Small intestine (tissue), 7 donors: ENCODE data around the gene NCAPD2. TPM values are rescaled to one million over a fixed set of nuclear protein-coding genes. Genes with fewer than 3 reads are reported as not detected.
"Not testable (repeated sequence)": the region's sequence is repeated elsewhere in the genome, so short reads cannot be mapped to it uniquely, and the experiment has no call there.

Experiments
- DNase-seq, 2 donors: peaks; one replicate each; pipeline versions ENCODE4 v3.0.0 to v3.0.0-alpha.2; 2013
- FAIRE-seq: peaks from 2 replicates; lab custom pipeline; 2012; peaks lifted over from hg19 to GRCh38; lab: Jason Lieb, UNC
- H3K27ac ChIP-seq, 3 donors: one replicate each; pipeline ENCODE4 v1.5.1; 2013; ENCODE audit warnings: low read length in 2 of 3, mild to moderate bottlenecking in 2 of 3, control low read depth in 1 of 3, inconsistent platforms in 1 of 3, low read depth in 1 of 3, moderate library complexity in 1 of 3
- H3K27me3 ChIP-seq, 3 donors: one replicate each; pipeline ENCODE4 v1.6.1; 2013; ENCODE audit warnings: low read length in 3 of 3, inconsistent platforms in 1 of 3; ENCODE audit not compliant: control insufficient read depth in 3 of 3, insufficient read depth in 3 of 3
- H3K36me3 ChIP-seq, 3 donors: one replicate each; pipeline ENCODE4 v1.6.1; 2013; ENCODE audit warnings: low read length in 3 of 3, inconsistent platforms in 1 of 3, low read depth in 1 of 3, mild to moderate bottlenecking in 1 of 3, moderate library complexity in 1 of 3; ENCODE audit not compliant: control insufficient read depth in 3 of 3, insufficient read depth in 2 of 3
- H3K4me1 ChIP-seq, 3 donors: one replicate each; pipeline ENCODE4 v1.6.1; 2013; ENCODE audit warnings: low read length in 2 of 3, inconsistent platforms in 1 of 3, low read depth in 1 of 3, mild to moderate bottlenecking in 1 of 3, moderate library complexity in 1 of 3; ENCODE audit not compliant: control insufficient read depth in 3 of 3, insufficient read depth in 2 of 3
- H3K4me3 ChIP-seq, 3 donors: one replicate each; pipeline ENCODE4 v1.5.1; 2013; ENCODE audit warnings: low read length in 3 of 3, control low read depth in 1 of 3, inconsistent platforms in 1 of 3, low read depth in 1 of 3, mild to moderate bottlenecking in 1 of 3, moderate library complexity in 1 of 3
- H3K9me3 ChIP-seq, 2 donors: one replicate each; pipeline ENCODE4 v1.6.1; 2013; ENCODE audit warnings: low read depth in 1 of 2, low read length in 1 of 2; ENCODE audit not compliant: control insufficient read depth in 2 of 2, insufficient read depth in 1 of 2
- WGBS, 3 donors: extraction: QIAGEN DNeasy Blood & Tissue Kit; methylation state at CpG; one replicate each; pipeline ENCODE4 v1.1.7; 2013; 5-methylcytosine and 5-hydroxymethylcytosine counted together
- polyA plus RNA-seq, 4 donors: library from polyadenylated mRNA; stranded (reverse) in 3 of 4; unstranded in 1 of 4; fragments of 200-250 nt in 3 of 4; fragments of 120-200 nt in 1 of 4; gene quantifications; one replicate each; pipeline versions ENCODE4 v1.2.1 to v1.2.3, GENCODE V29; 2013
- donor health status: healthy with polysubstance abuse.
- donor health status: control.
- donor health status: control.
- donor health status: Bipolar disorder and iron deficiency.
- donor health status: healthy.

Gene NCAPD2
- polyA plus RNA-seq, 4 donors = 6.5 to 39.1 (median 22.1) TPM

DNA sequence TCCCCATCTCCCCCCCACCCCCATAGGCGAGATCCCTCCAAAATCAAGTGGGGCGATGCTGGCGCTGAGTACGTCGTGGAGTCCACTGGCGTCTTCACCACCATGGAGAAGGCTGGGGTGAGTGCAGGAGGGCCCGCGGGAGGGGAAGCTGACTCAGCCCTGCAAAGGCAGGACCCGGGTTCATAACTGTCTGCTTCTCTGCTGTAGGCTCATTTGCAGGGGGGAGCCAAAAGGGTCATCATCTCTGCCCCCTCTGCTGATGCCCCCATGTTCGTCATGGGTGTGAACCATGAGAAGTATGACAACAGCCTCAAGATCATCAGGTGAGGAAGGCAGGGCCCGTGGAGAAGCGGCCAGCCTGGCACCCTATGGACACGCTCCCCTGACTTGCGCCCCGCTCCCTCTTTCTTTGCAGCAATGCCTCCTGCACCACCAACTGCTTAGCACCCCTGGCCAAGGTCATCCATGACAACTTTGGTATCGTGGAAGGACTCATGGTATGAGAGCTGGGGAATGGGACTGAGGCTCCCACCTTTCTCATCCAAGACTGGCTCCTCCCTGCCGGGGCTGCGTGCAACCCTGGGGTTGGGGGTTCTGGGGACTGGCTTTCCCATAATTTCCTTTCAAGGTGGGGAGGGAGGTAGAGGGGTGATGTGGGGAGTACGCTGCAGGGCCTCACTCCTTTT is 43.1 kb downstream of the NCAPD2 start:
- Histone ChIP-seq H3K9me3 (no peaks in the 10 kb centered on the region), H3K36me3 (peaks cover 12 to 63% (median 20%) of the 10 kb centered on the region in 3 donors), H3K27me3 (no peaks in the 10 kb centered on the region), H3K27ac (peak overlapping the region; percentile 20 to 99 (median 33)), H3K4me1 (peaks cover 6 to 57% (median 9%) of the 10 kb centered on the region in 3 donors), H3K4me3 (no peak overlapping the region)
- 44 to 68% (median 62%) methylated on average over 16 to 19 of the region's 19 CpGs for WGBS, 3 donors
- no peak for DNase-seq
- no peak for FAIRE-seq

DNA sequence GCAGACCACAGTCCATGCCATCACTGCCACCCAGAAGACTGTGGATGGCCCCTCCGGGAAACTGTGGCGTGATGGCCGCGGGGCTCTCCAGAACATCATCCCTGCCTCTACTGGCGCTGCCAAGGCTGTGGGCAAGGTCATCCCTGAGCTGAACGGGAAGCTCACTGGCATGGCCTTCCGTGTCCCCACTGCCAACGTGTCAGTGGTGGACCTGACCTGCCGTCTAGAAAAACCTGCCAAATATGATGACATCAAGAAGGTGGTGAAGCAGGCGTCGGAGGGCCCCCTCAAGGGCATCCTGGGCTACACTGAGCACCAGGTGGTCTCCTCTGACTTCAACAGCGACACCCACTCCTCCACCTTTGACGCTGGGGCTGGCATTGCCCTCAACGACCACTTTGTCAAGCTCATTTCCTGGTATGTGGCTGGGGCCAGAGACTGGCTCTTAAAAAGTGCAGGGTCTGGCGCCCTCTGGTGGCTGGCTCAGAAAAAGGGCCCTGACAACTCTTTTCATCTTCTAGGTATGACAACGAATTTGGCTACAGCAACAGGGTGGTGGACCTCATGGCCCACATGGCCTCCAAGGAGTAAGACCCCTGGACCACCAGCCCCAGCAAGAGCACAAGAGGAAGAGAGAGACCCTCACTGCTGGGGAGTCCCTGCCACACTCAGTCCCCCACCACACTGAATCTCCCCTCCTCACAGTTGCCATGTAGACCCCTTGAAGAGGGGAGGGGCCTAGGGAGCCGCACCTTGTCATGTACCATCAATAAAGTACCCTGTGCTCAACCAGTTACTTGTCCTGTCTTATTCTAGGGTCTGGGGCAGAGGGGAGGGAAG is 43.9 kb downstream of the NCAPD2 start:
- H3K9me3 ChIP-seq, H3K27me3 ChIP-seq, H3K4me3 ChIP-seq, FAIRE-seq: not testable (repeated sequence)
- Histone ChIP-seq H3K4me1 (peaks cover 3 to 56% (median 9%) of the 10 kb centered on the region in 3 donors), H3K36me3 (peaks cover 12 to 59% (median 20%) of the 10 kb centered on the region in 3 donors), H3K27ac (peak overlapping the region; percentile 20 to 99 (median 54))
- WGBS, 3 donors = 25 to 32% (median 29%) methylated on average over 17 of the region's 17 CpGs
- DNase-seq = peak; percentile 82 to 84

DNA sequence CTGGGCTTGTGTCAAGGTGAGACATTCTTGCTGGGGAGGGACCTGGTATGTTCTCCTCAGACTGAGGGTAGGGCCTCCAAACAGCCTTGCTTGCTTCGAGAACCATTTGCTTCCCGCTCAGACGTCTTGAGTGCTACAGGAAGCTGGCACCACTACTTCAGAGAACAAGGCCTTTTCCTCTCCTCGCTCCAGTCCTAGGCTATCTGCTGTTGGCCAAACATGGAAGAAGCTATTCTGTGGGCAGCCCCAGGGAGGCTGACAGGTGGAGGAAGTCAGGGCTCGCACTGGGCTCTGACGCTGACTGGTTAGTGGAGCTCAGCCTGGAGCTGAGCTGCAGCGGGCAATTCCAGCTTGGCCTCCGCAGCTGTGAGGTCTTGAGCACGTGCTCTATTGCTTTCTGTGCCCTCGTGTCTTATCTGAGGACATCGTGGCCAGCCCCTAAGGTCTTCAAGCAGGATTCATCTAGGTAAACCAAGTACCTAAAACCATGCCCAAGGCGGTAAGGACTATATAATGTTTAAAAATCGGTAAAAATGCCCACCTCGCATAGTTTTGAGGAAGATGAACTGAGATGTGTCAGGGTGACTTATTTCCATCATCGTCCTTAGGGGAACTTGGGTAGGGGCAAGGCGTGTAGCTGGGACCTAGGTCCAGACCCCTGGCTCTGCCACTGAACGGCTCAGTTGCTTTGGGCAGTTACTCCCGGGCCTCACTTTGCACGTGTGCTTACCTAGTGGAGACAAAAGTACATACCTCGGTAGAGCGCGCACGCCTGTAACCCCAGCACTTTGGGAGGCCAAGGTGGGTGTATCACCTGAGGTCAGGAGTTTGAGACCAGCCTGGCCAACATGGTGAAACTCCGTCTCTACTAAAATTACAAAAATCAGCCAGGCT is 44.8 kb downstream of the NCAPD2 start:
- Histone ChIP-seq H3K27me3 (no peaks in the 10 kb centered on the region), H3K4me1 (peaks cover 3 to 55% (median 9%) of the 10 kb centered on the region in 3 donors), H3K36me3 (peaks cover 12 to 63% (median 20%) of the 10 kb centered on the region in 3 donors), H3K9me3 (no peaks in the 10 kb centered on the region), H3K27ac (peak overlapping the region in 1 of 3 donors; percentile 58), H3K4me3 (no peak overlapping the region)
- no peak for FAIRE-seq
- DNase-seq = no peak
- WGBS, 3 donors = 62 to 66% (median 64%) methylated on average over 24 of the region's 24 CpGs

DNA sequence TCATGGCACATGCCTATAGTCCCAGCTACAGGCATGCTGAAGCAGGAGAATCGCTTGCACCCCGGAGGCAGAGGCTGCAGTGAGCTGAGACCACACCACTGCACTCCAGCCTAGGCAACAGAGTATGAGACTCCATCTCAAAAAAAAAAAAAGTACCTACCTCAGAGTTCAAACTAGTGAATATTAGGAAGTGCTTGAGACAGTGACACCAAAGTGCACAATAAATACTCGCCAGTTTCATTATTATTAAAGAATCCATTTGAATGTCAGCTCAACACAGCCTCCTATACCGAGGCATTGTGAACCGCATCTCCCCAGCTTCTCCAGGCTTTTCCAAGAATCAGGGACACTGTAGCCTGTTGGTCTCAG is 45.4 kb downstream of the NCAPD2 start:
- peak overlapping the region in 2 of 3 donors; percentile 79 to 93 for H3K27ac ChIP-seq
- peaks cover 3 to 50% (median 9%) of the 10 kb centered on the region in 3 donors for H3K4me1 ChIP-seq
- FAIRE-seq = no peak

DNA sequence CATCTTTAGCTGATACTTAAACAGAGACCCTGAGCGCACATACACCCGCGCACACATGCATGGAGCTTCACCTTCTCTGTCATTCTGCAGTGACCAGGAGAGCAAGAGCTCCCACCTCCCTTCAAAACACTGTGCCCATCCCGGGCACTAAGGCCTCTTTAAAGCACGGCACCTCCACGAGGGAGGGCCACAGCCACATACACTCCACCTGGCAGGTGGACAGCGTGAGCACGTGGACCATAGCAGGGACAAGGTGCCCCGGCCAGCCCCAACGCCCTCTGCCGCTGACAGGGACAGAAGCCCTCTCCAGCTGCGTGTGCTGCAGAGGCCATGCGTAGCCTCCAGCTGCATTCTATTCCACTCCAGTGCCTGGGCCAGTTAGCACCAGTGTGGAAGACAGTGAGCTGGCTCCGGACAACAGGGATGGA is 45.8 kb downstream of the NCAPD2 start:
- Histone ChIP-seq H3K36me3 (peaks cover 12 to 68% (median 20%) of the 10 kb centered on the region in 3 donors), H3K4me3 (no peak overlapping the region)

More for the DNA sequence above, 45.4 kb downstream of the NCAPD2 start:
- DNase-seq = no peak
- peaks cover 12 to 65% (median 20%) of the 10 kb centered on the region in 3 donors for H3K36me3 ChIP-seq
- 76 to 77% (median 76%) methylated on average over 5 of the region's 5 CpGs for WGBS, 3 donors
- H3K4me3 ChIP-seq = no peak overlapping the region
- no peaks in the 10 kb centered on the region for H3K9me3 ChIP-seq
- H3K27me3 ChIP-seq = no peaks in the 10 kb centered on the region

DNA sequence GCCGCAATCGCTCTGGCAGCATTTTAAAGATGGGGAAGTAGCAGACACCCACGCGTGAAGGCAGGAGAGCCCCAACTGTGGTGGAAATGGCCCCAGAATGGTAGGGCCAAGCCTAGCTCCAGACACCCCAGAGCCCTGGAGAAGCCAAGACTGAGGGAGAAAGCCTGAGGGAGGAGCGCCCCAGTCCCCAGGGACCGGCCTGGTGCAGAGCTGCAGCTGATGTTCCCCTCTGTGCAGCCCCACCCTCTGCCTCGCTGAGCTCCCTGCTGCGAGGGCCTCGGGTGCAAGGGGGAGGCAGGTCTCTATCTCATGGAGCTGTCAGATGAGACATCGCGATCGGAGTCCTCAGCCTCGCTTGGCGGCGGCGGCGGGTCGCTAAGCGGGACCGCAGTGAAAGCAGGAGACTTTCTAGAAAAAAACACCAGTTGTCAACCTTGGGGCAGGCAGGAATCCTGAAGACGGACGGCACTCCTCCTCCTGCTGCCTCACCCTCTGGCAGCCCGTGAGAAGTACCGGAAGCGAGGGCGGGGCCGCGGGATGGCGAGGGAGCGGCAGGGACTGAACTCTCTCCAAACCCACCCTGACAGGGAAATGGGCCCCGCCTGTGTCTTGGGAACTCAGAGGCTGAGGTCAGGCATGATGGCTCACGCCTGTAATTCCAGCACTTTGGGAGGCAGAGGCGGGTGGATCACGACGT is 46.4 kb downstream of the NCAPD2 start:
- Histone ChIP-seq H3K27me3 (no peaks in the 10 kb centered on the region), H3K36me3 (peaks cover 12 to 63% (median 20%) of the 10 kb centered on the region in 3 donors), H3K27ac (peak overlapping the region; percentile 79 to 93 (median 93)), H3K4me1 (peaks cover 3 to 50% (median 9%) of the 10 kb centered on the region in 3 donors), H3K9me3 (no peaks in the 10 kb centered on the region), H3K4me3 (peak overlapping the region in 1 of 3 donors; percentile 16)
- 10 to 18% (median 16%) methylated on average over 34 to 35 of the region's 35 CpGs for WGBS, 3 donors
- no peak for FAIRE-seq
- DNase-seq = peak; percentile 96

More for the DNA sequence above, 45.8 kb downstream of the NCAPD2 start:
- peak overlapping the region; percentile 79 to 93 (median 93) for H3K27ac ChIP-seq
- DNase-seq (peak in 1 of 2 donors; percentile 29), FAIRE-seq (no peak)
- no peaks in the 10 kb centered on the region for H3K9me3 ChIP-seq
- 45 to 69% (median 60%) methylated on average over 14 of the region's 14 CpGs for WGBS, 3 donors
- H3K27me3 ChIP-seq = no peaks in the 10 kb centered on the region
- H3K4me1 ChIP-seq = peaks cover 3 to 50% (median 9%) of the 10 kb centered on the region in 3 donors

DNA sequence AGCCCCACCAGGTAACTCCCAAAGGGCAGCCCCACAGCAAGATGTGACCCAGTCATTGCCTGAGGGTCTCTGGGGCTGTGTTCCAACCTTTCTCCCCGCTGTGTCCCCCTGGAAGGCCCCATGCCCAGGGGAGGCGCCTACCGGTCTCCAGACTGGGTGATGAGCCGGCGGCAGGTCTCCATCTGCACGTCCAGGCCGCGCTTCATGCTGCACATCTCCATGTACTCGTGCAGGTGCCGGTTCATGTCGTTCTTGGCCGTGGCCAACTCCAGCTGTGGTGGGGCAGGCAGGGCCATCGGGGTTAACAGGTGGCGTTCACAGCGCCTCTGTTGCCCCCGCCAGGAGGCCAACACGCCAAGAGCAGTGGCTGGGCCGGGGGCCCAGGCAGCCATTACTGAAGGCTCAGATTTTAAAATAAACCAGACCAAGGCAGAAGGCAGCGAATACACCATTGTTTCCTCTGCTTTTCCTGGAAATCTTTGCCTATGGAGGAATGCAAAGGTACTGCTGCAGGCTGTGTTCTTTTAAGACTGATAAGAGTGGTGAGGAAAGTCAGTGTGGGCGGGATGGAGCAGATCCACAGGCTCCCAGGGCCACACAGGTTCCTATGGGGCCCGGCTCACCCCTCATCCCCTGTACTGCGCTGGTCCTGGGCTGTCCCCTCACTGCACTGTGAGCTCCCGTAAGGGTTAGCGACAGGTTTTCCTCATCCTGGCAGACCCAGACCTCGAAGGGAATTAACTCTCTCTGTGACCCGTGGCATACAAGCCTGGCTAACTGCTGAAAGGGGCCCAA is 47.7 kb downstream of the NCAPD2 start:
- peak overlapping the region; percentile 79 to 93 (median 93) for H3K27ac ChIP-seq
- 61 to 74% (median 66%) methylated on average over 25 to 26 of the region's 26 CpGs for WGBS, 3 donors

More for the DNA sequence above, 47.7 kb downstream of the NCAPD2 start:
- FAIRE-seq (no peak), DNase-seq (peak; percentile 24 to 25)
- peaks cover 3 to 37% (median 5%) of the 10 kb centered on the region in 3 donors for H3K4me1 ChIP-seq
- no peaks in the 10 kb centered on the region for H3K27me3 ChIP-seq
- H3K9me3 ChIP-seq = no peaks in the 10 kb centered on the region
- peaks cover 11 to 53% (median 18%) of the 10 kb centered on the region in 3 donors for H3K36me3 ChIP-seq
- no peak overlapping the region for H3K4me3 ChIP-seq
